ENCODE measurements around the gene RAB39B.

RAB39B gene

GRCh38 chrX:155211208-155211607, 53.1 kb downstream of the RAB39B start:
- H3K4me3 ChIP-seq (ENCODE audit: low read depth, low read length) = no peak overlapping the region
- no peak for DNase-seq
- no peaks in the 10 kb centered on the region for H3K9me3 ChIP-seq
- H3K4me1 ChIP-seq = no peaks in the 10 kb centered on the region
- no peaks in the 10 kb centered on the region for H3K27me3 ChIP-seq
- H3K36me3 ChIP-seq = no peaks in the 10 kb centered on the region
- TF ChIP-seq, protein P1, sequence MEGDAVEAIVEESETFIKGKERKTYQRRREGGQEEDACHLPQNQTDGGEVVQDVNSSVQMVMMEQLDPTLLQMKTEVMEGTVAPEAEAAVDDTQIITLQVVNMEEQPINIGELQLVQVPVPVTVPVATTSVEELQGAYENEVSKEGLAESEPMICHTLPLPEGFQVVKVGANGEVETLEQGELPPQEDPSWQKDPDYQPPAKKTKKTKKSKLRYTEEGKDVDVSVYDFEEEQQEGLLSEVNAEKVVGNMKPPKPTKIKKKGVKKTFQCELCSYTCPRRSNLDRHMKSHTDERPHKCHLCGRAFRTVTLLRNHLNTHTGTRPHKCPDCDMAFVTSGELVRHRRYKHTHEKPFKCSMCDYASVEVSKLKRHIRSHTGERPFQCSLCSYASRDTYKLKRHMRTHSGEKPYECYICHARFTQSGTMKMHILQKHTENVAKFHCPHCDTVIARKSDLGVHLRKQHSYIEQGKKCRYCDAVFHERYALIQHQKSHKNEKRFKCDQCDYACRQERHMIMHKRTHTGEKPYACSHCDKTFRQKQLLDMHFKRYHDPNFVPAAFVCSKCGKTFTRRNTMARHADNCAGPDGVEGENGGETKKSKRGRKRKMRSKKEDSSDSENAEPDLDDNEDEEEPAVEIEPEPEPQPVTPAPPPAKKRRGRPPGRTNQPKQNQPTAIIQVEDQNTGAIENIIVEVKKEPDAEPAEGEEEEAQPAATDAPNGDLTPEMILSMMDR (IDR thresholded peaks at IDR 0.05; ENCODE audit: low read depth, low read length) = no peak

Measured in BE2C (cell line).